Measurements from ENCODE around the gene POLR1D.
A peak's percentile ranks its signal among the peaks of the same experiment; 100 is the strongest.

POLR1D gene

DNA sequence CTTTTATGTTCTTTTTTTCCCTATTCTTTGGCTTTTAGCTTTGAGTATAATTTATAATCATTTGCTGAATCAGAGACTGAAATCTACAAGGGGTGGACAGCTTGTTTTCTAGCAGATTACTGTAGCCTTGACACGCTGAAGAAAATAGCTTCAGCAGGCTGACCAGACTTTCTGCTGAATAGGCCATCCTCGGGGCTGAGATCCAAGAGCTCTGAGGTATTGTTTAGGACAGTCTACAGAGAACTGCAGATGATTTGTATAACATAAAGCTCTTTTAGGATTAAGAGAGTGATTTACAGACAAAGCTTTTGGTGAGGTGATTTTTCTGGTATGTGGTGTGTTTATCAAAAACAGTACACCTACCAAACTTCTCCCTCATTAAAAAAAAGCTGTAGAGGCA is 16.8 kb downstream of the POLR1D start:
- no peak for DNase-seq (ENCODE audit: low read depth, low spot score)

DNA sequence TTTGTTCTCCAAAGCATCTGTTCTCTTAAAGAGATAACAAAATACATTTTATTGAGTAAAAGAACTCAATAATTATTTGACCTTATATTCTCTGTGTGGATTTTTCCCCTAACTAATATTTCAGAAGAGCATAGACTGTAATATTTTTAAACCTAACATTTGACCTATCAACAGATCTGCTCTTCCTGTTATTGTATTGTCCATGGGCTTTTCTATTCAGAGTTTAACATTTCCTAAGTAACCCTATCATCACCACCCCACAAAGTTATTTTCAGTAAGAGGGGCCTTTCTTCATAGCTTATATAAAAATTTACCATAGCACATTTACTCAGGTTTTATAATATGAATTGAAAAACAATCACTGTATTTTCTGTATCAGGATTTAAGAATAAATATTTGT is 17.5 kb downstream of the POLR1D start:
- DNase-seq (ENCODE audit: low read depth, low spot score), result no peak

DNA sequence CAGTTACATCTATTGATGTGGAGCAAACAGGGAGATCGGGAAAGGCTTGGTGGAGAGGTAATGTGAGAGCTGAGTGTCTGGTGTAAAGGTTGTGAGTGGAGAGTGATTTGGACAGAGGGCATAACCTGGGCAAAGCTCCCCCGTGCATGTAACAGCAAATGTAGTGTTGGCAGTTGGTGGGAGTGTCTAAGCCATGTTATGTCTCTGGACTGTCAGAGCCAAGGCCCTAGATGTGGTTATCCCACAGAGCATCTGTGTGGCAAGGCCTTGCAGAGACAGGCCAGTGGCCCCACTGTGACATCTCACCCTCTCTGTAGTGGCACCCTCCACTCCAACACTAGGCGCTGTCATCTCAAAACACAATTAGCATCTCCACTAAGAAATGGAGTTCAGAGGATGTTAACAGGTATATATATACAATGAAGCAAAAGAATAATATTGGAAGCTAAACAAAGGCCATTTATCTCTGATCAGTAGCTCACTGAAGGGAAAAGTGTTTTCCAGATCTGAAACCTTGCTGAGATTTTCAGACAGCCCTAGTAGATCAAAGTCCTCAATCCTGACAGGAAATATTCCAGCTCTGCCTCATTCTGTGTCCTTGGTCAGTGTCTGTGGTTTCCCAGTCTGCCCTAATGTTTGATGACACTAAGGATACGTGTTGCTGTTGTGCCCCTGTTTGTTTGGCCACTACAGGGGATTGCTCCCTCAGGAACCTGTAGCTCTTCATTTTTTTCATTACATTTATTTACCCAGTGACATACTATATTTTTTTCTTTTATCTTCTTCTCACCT is 20.2 kb downstream of the POLR1D start:
- no peak for DNase-seq (ENCODE audit: low read depth, low spot score)

DNA sequence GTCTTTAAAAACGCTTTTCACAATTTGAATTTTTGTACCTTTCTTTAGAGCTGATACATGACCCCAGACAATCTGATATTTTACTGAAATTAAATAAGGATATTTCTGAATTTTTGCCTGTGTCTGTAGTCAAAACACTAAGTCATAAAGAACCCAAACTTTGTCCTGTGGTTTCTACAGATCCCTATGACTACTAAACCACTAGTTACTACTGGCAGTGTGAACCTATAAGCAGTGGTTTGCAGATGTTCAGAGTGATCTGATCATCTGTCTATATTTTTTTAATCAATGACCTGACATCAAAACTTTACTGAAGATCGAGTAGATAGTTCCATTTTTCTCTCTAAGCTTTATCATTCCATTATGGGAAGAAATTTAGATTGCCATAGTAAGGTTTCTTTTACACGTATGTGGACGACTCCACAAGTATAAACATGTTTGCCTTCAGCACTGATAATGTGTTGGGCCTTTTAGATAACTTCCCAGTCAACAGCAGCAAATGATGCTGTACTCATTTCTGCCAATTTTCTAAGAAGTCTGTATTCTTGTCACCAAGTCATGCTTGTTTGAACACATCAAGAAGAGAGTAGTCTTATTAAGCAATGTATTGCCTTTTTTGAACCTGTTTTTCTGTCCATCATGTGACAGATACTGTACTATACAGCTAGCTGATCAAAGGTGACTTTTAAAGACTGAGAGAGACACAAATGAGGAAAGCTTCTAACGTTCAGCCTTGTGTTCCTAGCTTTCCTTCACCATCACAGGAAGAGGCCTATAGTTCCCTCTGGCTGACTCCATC is 21.8 kb downstream of the POLR1D start:
- no peak for DNase-seq (ENCODE audit: low read depth, low spot score)

DNA sequence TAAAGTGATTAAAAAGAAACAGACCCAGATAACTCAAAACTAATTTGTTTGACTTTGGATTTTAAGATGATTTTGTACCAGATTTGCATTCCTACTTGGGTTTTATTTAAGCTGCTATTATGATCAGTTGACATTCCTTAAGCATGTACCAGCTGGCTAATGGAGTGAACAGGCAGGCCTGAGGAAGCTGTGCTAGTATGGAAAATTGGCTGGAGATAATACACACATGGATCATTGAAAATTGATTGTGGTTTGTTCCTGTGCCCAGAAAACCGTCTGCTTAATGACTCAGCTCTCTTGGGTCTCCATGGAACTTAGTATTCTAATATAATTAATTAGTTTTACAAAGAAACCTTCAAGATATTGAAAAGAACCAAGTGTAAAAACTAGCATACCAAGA is 22.6 kb downstream of the POLR1D start:
- DNase-seq (ENCODE audit: low read depth, low spot score), result no peak

DNA sequence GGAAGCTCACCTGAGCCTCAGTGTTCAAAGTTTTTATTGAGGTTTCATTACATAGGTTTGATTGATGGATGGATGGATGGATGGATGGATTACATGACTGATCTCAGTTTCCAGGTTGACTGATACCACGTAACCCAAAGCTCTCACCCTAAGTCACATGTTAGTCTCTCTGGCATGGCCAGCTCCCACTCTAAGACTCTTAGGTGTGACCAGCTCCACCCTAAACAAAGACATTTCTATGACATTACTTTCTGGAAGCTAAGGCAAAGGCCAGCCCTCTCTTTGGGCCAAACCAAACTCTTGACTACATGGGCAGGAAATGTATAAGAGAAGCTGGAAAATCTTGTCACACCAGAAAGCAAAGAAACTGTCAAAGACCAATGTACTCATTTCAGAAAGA is 28.6 kb downstream of the POLR1D start:
- DNase-seq (ENCODE audit: low read depth, low spot score), result no peak

DNA sequence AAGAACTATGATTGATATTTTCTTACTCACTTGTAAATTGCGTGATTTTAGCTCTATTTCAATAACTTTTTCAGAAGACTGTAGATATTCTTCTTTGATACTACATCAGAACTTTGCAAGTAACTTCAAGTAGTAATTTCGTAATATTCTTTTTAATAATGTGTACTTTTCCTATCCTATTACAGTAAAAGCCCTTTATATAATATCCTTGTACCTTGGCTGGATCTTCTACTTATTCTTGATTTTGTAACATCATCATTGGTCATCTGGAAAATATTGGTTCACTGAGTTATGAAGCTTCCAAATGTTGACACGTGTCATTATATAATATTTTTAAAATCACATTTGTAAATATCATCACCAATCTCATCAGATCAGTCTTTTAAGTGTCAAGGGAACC is 32.4 kb downstream of the POLR1D start:
- no peak for DNase-seq (ENCODE audit: low read depth, low spot score)

DNA sequence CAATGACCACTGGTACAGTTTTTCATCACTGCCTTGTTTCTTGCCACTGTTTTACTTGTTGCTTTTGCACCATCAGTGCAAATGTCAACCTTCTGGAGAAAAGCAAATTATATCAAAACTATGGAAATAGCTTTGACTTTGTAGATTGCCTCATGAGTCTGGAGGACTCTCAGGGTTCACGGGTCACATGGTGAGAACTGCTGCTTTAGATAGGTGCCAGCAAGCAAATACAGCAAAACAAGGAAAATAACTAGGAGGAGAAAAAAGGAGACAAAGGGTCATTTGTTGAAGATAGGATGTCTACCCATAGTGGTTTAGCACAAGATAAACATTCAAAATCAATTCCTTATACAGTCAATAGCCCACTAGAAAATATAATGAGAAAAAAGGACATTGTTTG is 33.1 kb downstream of the POLR1D start:
- no peak for DNase-seq (ENCODE audit: low read depth, low spot score)

DNA sequence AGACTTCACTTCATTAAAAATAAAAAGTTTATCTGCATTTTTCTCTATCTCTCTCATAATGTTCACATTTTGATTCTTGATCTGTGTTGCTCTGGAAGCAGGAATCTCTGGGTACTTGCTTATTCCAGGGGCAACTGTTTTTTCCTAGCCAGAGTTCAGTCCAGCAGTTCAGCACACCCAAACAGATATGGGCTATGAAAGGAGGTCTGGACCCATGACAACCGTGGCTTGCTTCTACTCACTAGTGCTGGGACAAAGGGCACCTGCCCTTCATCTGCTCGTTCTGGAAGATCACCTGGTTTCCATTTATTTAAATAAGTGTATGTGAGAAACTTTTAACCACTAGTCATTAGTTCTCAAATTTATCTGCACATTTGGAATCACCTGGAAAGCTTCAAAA is 36.0 kb downstream of the POLR1D start:
- DNase-seq (ENCODE audit: low read depth, low spot score), result no peak

DNA sequence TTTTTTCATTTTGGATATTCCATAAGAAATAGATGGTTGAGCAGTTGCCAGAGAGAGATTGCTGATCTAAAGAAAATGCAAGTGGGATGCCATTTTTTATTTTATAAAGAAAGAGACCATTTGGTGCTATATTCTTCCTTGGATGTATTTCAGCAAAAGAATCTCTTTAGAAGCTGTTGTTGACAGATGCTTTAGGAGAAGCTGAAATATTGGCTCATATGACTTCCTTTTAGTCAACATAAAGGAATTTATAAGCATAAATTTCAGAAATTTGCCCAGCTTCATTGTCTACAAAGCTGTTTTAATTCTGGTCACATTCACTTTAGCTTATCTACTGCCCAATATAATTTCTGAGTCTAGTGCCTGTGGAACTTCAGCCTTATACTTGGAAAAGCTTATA is 36.9 kb downstream of the POLR1D start:
- no peak for DNase-seq (ENCODE audit: low read depth, low spot score)

DNA sequence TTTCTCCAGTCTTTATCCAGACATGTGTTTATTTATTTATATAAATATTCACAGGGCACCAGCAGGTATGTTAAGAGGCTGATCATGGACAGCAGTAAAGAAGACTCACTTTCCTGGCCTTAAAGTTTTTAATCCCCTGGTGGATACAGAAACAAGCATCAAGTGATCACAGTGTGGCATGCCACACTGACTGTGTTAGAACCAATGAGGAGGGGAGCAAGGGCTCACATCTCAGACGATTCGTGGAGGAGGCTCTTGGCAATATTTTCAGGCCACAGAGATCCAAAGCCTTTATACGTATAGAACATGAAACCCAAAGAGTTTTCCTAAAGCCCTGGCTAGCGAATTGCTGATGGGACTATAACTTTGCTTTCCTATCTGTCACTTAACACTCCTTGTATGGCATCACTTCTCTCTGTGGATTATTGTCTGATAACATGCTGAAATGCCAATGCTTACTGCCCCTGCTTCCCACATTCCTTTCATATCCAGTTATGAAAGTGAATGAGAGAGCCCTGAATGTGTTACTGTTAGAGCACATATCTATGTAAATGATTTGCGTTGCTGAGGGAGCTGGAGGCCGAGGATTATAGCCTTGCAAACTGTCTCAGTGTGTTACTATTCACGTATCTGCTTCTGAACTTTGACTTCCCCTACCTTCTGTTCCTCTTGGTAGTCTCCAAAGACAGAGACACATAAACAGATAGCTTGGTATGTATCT is 37.6 kb downstream of the POLR1D start:
- DNase-seq (ENCODE audit: low read depth, low spot score), result no peak

DNA sequence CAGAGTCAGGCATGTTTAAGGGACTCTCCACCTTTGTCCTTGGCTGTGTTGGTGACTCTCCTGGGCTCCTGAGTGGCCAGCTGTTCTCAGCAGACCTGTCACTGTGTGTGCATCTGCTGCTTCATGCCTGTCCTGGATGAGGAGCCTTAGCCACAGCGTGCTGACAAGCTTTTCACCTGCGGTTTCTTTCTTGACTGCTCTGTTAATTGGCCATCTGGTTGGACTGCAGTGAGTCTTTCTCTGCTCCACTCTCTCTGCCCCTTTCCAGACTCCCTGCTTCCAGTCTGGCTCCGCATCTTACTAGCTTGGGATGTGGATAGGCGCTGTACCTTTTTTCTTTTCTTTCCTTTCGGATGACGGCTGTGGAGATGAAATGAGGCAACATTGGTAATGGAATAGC is 38.8 kb downstream of the POLR1D start:
- no peak for DNase-seq (ENCODE audit: low read depth, low spot score)

DNA sequence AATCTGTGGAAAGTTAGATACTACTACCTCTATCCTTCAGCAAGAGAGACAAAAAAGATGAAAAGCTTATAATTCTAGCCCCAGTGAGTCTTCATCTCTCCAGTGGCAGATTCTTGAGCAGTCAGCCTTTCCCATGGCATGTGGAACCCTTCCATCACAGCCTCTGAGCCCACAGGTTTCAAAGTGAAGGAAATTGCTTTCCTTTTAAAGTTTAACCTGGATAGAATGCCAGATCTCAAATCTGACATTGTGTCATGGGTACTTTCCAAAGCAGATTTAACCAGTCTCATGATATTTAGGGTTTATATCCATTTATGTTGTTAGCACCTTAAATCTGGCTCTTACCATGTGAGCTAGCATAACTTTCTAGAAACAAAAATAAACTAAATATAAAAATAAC is 39.3 kb downstream of the POLR1D start:
- no peak for DNase-seq (ENCODE audit: low read depth, low spot score)

DNA sequence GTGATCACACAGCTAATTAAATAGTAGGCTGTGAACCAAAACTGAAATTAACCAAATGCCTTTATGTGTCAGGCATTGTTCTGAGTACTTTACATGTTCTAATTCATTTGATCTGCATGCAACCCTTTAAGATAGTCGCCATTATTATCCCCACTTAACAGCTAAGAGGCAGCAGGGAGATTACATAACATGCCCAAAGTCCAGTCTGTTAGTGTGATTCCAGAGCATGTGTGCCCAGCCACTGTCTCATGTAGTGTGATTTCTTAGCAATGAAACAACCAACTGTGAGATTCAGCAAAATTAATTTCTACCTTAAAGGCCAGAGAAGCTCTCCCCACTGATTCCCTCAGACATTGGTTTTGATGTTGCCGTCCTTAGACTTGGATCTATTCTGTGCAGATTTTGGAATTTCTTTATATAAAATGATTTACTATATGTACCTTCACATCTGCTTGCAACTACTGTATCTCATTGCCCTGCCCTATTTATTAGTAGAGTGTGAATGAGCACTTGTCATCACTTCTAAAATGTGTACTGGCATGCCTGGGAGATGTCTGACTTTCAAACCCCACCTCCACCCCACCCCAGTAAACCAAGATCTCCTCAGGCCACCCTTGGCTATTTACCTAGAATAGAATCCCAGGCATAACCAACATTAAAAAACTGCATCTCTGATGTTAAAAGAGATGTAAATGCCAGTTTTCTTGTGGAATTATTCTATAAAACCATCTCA is 41.2 kb downstream of the POLR1D start:
- no peak for DNase-seq (ENCODE audit: low read depth, low spot score)

DNA sequence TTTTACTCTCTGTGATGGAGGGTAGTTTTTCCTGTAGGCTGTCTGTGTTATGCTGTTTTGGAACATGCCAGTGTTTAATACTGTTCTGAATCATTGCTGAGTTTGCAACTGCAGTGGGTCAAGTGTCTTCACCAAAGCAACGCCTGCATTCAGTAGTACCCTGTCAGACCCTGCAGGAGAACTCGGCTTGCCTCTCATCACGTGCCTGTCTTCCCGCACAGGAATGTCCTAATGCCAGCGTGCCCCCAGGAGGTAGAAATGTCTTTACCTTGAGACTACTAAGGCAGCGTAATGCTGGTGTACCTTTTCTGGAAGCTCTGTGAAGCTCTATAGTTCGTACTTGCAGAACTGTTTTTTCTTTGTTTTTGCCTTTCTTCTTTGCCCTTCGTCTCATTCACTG is 42.3 kb downstream of the POLR1D start:
- DNase-seq (ENCODE audit: low read depth, low spot score), result peak; percentile 33

DNA sequence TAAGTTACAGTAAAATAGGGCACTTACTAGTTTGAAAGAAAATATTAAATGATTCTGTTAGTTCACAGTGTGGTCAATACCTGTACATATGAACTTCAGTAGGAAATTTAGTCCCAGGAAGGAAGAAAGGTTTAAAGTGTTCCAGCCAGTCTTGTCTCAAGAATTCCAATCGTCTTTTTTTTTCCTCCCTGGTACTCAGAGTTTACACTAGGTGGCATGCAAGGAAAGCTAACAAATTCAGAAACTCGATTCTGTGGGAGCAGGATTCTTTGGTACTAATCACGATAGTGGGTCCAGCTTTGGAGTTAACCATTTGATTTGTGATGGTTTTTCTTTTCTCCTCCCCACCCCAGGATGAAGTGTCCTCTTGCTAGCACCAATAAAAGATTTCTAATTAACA is 43.6 kb downstream of the POLR1D start:
- no peak for DNase-seq (ENCODE audit: low read depth, low spot score)

DNA sequence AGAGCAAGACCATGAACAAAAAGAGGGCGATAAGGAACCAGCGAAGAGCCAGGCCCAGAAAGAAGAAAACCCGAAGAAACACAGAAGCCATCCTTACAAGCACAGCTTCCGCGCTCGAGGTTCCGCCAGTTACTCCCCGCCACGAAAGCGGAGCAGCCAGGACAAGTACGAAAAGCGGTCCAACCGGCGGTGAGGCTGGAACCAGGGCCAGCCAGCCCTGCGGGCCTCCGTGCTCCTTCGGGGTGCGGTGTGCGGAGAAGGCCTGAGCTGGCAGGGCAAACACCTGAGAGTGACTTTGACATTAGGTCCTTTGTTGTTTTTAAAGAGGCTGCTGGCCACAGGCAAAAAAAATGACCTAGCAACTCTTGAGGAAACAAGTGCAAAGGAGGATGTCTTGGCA is 44.1 kb downstream of the POLR1D start:
- DNase-seq (ENCODE audit: low read depth, low spot score), result no peak

DNA sequence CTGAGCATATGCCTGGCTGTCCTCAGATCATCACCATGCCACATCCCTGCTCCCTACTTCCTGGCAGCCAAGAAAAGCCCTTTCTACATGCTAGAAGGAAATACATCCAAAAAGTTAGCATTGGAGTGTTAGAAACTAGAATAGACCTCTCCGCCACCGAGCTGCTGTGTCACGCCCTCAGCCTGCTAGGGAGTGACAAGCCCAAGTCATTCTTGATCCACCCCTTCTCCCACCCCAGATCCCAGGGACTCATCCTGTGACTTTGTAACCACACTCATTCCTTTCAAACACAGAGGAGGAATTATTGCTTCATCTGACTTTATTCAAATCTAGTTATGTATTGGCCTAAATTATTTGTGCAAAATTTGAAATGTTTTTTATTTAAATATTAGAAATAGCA is 45.3 kb downstream of the POLR1D start:
- DNase-seq (ENCODE audit: low read depth, low spot score), result no peak

DNA sequence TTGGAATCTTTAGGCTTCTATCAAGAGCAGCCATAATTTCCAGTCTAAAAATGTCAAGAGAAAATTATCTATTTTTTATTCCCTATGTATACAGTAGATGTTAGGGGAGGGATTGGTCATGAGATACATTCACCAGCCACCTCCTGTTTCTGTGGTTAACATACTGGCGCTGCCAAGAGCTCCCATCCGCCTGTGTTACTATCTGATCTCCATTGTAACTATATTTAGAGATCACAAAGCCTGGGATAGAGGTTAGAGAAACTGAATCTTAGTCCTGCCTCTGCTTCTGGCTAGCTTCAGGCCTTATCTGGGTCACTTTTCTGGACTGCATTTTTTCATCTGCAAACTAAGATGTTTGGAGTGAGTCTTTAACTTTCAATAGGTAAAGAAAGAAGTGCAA is 46.3 kb downstream of the POLR1D start:
- DNase-seq (ENCODE audit: low read depth, low spot score), result no peak

DNA sequence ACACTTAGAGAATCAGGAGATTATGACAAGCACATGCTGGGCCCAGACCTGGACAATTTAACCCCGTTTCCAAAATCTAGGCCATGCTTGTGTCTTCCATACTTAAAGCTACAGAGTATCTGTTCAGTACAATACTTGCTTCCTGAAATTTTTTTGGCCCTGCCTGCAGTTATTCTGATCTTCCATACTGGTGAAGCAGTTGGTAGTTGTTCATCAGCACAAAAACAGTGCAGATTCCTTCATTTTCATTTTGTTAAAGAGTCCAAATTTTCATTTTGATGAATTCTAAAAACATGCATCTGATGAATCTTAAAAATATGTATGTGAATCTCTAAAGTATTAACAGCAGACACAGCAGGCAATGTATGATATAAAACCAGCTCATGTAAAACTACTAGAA is 49.2 kb downstream of the POLR1D start:
- no peak for DNase-seq (ENCODE audit: low read depth, low spot score)

DNA sequence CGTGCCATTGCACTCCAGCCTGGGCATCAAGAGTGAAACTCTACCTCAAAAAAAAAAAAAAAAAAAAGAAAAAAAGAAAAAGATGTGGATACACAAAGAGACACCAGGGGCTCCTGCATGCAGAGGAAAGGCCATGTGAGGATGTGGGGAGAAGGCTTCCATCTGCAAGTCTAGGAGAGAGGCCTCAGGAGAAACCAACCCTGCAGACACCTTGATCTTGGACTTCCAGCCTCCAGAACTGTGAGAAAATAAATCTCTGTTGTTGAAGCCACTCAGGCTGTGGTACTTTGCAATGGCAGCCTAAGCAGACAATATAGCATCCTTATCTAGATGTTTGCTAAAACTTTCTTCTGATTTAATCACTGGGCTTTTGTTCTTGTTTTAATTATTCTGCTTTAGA is 50.3 kb downstream of the POLR1D start:
- no peak for DNase-seq (ENCODE audit: low read depth, low spot score)
